GM20431 (cell line): Measurements from ENCODE around the gene SRPX.

ENCODE experiments used
- in situ Hi-C: fragments of 300-500 bp; cut with MseI, MboI; formaldehyde crosslinking; loops from one replicate; pipeline ENCODE4 v1.15.0; 2020; ENCODE audit warnings: low sequenced_read_pairs; ENCODE audit not compliant: unreplicated experiment

Gene SRPX

GRCh38 chrX:38103857-38104812 is 116.5 kb downstream of the SRPX start:
- in situ Hi-C loops: no loop called here

GRCh38 chrX:38102875-38103274 is 117.8 kb downstream of the SRPX start:
- in situ Hi-C loops: no loop called here

GRCh38 chrX:38102240-38102639 is 118.4 kb downstream of the SRPX start:
- in situ Hi-C loops: no loop called here

- in situ Hi-C loops: no loop called here
Observed at GRCh38 chrX:38099688-38100087, 121.0 kb downstream of the SRPX start.
